Glomerular visceral epithelial cell (primary cell): Measurements from ENCODE around the gene CXXC4.
A peak's percentile ranks its signal among the peaks of the same experiment; 100 is the strongest.

Experiments
- DNase-seq: peaks from one replicate; pipeline ENCODE4 v3.0.0-alpha.2; 2016; ENCODE audit errors: extremely low spot score

The CXXC4 gene

GRCh38 chr4:104494822-104495559 lies at the start of gene CXXC4:
TSS of gene CXXC4 (minus strand) at chr4:104494894. CDS start at chr4:104491802, 3,092 bp downstream.
- peak; percentile 69 for DNase-seq

DNA sequence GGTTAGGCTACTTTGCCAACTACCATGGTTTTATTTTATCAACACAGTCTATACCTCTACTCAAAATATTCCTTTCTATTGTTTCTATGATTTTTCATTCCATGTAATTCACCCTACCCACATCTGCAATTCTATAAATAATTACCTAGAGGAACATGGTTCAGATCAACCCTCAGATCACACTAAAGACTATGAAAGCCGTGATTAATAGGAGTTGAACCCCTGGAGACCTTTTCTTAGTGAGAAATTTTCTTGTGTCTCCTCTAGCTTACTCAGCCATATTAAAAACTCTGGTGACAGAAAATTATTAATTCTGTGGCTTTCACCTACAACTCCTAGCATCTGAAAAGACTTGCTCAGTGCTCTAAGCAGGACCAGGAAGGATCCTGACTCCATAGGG lies 38.5 kb upstream of the CXXC4 start:
- DNase-seq, result no peak

DNA sequence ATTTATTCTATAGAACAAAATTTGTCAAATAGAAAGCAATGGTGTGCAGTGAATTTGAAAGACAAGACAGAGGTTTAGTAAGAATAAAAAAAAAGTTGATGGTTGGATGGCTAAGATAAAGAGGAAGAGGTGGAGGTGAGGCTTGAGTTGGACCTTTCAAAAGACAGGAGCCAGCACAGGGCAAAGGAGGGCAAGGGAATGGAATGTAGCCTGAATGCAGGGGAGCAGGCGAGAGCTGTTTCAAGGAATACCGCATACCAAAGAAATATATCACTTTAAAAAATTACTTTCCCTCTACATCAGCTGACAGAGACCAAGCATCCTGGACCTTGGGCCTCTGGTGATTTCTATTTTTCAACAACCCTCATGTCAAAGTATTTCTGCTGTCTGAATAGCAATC lies 38.0 kb upstream of the CXXC4 start:
- DNase-seq, result peak; percentile 6

DNA sequence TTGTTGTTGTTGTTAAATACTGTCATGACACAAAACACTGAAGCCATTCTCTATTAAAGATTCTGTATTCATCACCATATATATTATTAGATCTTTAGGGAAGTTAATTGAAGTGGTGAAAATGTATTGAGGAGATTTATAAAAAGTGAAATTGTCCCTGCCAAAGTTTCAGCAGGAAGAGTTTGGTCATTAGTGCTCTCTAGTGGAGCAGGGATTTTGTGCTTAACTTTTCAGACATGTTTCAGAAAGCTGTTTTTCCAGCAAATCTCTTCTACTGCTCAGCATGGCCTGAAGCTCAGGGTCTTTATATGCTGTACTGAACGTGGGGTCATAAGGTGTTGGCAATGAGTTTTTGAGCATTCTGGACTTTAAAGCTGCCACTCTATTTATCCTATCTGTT lies 36.7 kb upstream of the CXXC4 start:
- DNase-seq, result no peak

DNA sequence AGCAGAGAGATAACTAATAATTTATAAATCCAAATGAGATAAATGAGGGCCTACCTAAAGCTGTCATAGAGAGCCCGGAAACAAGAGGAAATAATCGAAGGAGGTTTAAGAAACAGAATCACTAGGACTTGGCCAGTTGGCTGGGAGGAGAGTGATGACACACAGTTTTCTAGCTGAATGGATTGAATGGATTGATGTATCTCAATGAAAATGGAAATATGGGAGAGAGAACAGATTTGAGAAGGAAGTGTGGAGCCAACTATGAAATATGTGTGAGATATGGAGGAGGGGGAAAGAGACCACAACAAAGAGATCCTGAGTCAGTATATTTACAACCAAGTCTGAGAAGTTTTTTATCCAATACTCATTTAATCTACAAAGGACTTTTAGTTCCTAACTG lies 35.7 kb upstream of the CXXC4 start:
- DNase-seq, result no peak

DNA sequence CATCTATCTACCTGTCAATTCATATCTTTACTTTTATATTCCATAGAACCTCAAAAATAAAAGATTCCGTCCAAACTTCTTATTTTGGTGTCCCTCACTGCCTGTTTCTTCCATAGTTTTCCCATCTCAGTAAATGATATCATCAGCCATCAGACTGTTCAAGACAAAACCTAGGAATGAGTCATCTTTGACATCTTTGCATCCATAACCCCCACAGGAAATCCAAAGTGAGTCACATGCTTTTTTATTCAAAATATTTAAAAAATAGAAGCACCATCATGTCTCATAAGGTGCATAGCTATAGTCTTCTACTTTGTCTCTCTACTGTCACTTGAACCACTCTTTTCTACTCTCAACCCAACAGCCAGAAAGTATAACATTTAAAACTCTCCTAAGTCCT lies 29.9 kb upstream of the CXXC4 start:
- peak; percentile 16 for DNase-seq

DNA sequence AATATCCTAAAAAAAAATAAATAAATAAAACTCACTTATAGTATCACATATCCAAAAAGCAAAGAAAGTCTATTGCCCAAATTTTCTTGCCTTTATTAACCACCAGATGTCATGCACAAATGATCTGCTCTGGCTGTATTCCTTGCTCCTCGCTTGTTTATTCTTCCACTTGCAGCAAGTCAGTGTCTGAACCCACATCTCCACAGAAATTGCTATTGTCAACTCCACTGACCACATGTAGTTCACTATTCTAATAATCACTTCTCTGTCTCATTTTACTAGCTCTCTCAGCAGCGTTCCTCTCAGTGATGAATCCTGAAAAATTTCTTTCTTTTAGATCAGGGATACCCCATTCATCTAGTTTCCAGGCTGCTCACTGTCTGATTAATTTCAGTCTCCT lies 29.3 kb upstream of the CXXC4 start:
- DNase-seq, result no peak

DNA sequence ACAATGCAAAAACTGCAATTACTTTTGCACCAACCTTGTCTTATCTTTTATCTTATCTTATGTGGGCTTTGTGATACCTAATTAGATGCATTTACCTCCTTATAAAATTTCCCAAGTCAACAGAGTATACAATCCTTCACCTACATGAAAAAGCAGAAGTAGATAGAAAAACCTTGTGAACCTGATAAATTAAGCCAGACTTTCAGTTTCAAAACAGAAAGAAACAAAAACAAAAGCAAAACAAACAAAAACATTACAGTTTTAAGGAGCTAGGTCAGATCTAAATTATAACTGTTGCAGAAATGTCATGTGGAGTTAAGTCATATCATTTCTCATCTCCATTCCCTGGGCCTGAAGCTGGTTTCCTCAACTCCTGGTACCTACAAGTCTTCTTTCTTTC lies 24.9 kb upstream of the CXXC4 start:
- DNase-seq, result no peak

DNA sequence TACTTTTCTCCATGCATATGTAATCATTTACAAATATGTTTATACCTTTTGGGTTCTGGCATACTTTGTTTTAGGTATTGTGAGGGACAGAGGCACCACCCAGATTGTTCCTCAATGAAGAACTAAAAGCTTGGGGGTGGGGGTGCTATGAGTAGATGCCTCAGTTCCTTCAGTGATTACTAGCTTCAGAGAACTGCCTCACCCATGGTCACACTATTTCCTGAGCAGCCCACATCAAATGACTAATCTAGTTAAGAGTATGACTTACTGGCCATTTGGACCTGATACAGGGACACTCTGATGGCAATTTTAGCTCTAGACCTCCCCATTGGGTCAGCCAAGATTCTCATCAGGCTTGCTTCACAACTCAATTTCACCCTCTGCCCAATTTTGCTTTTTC lies 22.2 kb upstream of the CXXC4 start:
- DNase-seq, result no peak

GRCh38 chr4:104508224-104508623 lies 13.5 kb upstream of the CXXC4 start:
- DNase-seq, result no peak

GRCh38 chr4:104507112-104507511 lies 12.4 kb upstream of the CXXC4 start:
- DNase-seq, result no peak

- no peak for DNase-seq
These were observed 9.8 kb upstream of the CXXC4 start for GRCh38 chr4:104504536-104504935.

DNA sequence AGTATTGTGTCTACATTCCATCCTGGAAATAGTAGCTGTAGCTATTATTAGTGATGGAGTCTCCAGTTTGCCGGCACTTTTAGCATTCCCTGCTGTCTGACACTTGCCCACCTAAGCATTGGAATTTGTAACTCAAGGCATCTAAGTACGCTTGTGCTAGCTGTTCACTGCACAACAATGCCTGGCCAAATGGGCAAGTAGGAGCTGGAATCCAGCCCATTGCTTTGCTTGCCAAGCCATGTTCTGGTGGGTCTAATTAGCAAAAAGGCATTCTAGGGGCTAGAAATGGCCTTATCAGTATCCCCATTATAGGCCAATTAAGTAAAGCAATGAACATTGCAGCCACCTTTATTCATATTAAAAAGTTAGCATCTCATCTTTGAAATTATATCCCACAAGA lies 7.8 kb upstream of the CXXC4 start:
- DNase-seq, result no peak

DNA sequence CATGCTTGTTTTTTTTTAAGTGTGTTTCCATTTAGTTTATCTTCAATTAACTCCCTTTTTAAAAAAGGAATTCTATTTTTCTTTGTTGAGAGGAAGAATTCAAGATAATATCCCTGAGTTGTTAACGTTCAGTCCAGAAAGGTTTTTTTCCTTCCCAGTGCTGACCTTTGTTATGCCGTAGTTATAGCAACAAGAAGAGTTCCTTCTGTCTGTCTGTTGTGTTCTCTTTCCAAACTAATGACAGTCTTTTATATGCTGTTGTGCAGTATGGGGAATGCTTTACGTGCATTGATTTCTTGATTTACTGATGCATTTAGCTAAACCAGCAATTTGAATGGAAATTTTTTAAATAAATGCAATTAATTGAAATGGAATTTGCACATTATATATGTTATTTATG lies 6.6 kb upstream of the CXXC4 start:
- no peak for DNase-seq

DNA sequence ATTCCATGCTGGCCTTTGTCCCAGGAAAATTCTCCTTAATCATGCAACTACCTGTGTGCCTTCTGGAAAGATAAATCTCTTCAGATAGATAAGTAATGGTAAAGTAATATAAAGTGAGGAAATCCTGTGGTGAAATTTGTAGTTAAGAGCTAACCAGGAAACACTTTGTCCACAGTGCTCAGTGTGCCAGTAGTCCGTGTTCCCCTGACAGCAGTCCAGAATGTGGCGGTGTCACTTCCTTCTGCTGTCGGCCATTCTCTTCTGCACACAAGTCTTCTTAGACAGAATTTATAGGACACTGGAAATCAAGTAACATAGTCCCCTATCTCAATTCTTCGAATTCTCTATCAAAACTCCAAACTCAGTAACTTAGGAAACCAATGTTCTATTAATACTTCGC lies 5.7 kb upstream of the CXXC4 start:
- DNase-seq, result no peak

DNA sequence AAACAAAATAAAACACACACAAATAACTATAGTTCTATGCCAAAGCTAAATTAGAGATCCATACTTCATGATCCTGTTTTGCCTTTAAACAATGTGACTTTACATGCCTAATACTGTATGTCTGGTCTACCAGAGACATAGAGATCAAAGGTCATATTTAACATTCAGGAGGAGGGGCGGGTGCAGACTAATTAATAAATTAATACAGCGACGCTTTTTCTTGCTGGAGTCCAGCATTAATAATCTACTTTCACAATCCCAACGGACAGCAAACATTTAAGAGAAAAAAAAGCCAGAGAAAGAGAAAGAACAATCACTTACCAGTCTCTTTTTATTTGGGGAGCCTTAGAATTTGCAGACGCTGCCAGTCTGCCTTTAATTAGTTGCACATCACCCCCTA lies 509 bp downstream of the CXXC4 start:
- no peak for DNase-seq

DNA sequence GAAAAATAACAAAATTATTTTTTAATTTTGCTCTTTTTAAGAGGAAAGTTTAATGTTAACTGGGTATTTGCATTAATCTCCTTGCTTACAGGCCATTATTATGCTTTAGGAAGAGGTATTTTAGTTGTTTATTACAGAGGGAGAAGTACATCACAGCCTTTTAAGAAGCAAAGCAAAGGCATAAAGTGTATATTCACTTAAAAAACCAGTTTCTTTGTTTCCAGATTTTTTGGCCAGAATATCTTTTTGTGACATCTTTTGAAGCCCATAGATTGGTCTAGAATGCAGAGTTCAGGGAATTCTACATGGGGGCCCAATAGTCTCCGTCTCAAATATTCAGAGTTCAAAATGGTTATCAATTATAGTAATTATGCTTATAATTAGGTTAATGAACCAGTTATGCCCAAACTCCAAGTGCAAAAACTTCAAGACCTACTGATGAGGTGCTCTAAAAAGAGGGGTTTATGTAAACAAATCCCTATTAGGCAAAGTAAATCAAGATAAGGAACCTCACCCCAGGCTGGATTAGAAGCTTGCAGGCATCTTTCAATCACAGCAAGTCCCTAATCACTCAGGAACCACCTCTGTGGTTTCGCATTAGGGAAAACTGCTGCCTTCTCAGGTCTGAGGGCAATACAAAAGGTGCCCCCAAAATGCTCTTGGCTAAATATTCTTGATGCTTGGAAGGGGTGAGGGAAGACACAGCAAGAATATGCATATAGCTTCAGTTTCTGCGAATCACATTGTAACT lies 1.4 kb downstream of the CXXC4 start:
- DNase-seq, result no peak

GRCh38 chr4:104492183-104492771 lies 2.4 kb downstream of the CXXC4 start:
- peak; percentile 45 for DNase-seq

DNA sequence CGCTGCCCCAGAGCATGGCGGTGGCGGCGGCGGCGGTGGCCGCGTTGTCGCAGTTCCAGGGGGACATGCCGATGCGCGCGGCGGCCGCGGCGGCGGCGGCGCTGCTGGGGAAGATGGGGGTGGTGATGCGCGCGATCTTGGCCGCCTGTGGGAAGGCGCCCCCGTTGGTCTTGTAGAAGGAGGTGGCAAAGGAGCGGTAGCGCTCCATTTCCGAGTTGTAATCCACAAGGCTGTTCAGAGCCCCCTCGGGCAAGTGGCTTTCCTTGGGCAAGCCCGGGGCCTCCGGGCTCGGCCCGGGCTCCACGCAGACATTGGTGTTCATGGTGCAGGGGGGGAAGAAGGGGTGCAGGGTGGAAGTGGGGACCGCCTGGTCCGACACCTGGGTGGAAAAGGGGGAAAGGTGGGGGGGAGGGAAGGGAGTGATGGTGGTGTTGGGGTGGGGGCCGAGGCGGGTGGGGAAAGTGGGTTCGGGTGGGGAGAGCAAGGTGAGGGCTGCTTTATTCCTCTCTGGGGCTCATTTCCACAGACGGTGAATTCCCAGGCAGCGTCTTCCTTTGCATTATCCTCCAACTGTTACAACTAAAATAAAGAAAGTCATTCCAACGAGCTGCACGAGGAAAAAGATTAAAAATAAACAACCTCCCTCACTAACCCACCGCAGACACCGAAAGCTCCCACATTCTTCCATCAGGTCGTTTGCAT lies 3.1 kb downstream of the CXXC4 start:
- peak; percentile 53 for DNase-seq

GRCh38 chr4:104490770-104491480 lies 3.8 kb downstream of the CXXC4 start:
- DNase-seq, result peak; percentile 82

DNA sequence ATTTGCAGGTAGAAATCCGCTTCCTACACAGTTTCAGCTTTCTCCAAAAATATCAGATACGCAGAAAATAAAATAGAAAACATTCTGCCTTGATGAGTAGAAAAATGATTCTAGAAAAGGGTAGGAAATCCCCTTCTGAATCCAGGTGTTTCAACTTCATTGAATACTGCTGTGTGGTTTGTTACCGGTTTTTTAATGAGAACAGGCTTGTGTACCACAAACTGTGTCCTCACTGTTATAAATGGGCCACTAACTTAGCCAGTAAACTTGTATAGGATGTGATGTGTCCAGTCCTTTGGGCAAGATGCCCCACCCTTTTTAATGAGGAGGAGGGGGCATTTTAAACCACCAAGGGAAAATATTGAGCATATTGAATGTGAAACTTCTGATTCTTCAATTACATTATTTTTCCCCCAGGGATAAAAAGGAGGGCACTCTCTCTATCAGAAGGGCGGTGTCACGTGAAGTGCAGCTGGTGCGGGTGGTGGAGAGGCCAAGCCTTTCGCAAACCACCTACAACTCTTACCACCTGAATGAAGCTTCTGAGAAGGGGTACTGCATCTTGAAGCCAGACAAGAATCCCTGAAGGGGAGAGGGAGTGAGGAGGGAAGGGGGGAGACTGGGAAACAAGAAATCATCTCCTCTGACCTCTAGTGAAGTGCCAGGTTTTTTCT lies 4.5 kb downstream of the CXXC4 start:
- DNase-seq, result no peak
